GM10248 (cell line): ENCODE measurements around the gene KCTD20.

ENCODE experiments used
- CTCF ChIA-PET: fragments of 300-600 bp; sonication (Branson Sonifier 250); formaldehyde crosslinking; extraction: SDS; loops from one replicate; lab custom pipeline; 2021; ENCODE audit warnings: antibody characterized with exemption; lab: Yijun Ruan, JAX
- POLR2A ChIA-PET: fragments of 350-650 bp; sonication (Branson Sonifier 250); formaldehyde crosslinking; extraction: SDS; loops from one replicate; lab custom pipeline; 2020; ENCODE audit warnings: antibody characterized with exemption; lab: Yijun Ruan, JAX
- DNase-seq: peaks from one replicate; pipeline ENCODE4 v3.0.0; 2012; ENCODE audit errors: extremely low spot score
- CTCF ChIP-seq: IDR thresholded peaks from 2 replicates; pipeline ENCODE4 v1.5.1; 2012; ENCODE audit warnings: mild to moderate bottlenecking, low read depth; ENCODE audit errors: extremely low read depth, missing control alignments, control extremely low read depth

The KCTD20 gene

DNA sequence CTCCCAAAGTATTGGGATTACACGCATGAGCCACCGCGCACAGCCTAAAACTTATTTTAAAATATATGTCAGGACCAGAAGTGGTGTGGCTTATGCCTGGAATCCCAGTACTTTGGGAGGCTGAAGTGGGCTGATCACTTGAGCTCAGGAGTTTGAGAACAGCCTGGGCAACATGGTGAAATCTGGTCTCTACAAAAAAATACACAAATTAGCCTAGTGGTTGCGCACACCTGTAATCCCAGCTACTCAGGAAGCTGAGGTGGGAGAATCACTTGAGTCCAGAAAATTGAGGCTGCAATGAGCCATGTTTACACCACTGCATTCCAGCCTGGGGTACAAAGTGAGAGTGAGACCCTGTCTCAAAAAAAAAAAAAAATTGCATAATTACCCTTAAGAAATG is 13.9 kb upstream of the KCTD20 start:
- peak; percentile 36 for TF ChIP-seq CTCF
- CTCF ChIA-PET = interaction anchor here (0.6 to 2.9 kb wide), 9 partner anchors 9 to 151 kb away, joined by 3 to 9 read pairs (median 4); no protein-coding TSS in a partner anchor
- no peak for DNase-seq
- POLR2A ChIA-PET = interaction anchor here (0.6 kb wide), 1 partner anchor 161 kb away, joined by 3 read pairs; no protein-coding TSS in a partner anchor

GRCh38 chr6:36430351-36430750 is 12.4 kb upstream of the KCTD20 start:
- POLR2A ChIA-PET = no interaction called here
- CTCF ChIA-PET = interaction anchor here (1.0 to 2.9 kb wide), 6 partner anchors 10 to 329 kb away, joined by 3 to 9 read pairs (median 3); partner anchors contain the start of gene KCTD20
- no peak for TF ChIP-seq CTCF
- DNase-seq = no peak

DNA sequence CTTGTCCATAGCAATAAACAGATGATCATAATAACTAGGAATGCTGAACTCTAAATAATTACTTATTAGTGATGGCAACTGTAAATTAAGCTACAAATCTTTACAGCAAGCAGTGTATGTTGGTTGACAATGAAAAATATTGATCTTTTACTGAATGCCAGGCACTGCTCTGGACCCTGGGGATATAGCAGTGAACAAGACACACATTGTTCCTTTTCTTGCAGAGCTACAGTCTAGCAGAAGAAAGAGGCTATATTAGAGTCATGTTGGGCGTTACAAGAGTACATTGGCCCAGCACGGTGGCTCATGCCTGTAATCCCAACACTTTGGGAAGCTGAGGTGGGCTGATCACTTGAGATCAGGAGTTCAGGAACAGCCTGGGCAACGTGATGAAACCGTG is 11.6 kb upstream of the KCTD20 start:
- CTCF ChIA-PET = interaction anchor here (0.8 to 1.4 kb wide), 4 partner anchors 9 to 130 kb away, joined by 3 read pairs; partner anchors contain the start of gene KCTD20
- TF ChIP-seq CTCF = no peak
- POLR2A ChIA-PET = no interaction called here
- DNase-seq = no peak

DNA sequence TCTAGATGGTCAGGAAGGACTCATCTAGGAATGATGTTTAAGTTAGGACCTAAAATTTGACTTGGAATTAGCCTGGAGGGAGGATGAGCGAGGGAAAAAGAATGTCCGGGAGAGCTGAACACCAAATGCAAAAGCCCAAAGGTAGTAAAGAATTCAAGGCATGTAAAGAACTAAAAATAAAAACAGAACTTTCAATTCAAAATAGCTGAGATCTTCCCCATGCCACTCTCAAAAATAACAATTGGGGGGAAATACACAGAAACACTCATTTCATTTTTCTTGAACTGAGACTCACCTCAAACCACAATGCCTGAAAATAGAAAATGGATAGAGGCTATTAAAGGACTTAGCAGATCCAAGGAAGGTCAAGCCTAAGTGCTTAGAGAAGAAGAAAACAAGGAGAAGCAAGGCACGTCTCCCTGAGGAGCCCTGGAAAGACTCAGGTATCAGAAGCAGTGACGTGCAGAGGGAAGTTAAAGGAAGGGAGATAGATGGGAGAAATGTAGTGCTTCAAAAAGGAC is 10.6 kb upstream of the KCTD20 start:
- peak; percentile 21 for DNase-seq
- ChIA-PET CTCF (interaction anchor here (1.1 to 1.5 kb wide), 2 partner anchors 9 to 13 kb away, joined by 3 to 8 read pairs; no protein-coding TSS in a partner anchor), POLR2A (no interaction called here)
- no peak for TF ChIP-seq CTCF

GRCh38 chr6:36436466-36436865 is 6.3 kb upstream of the KCTD20 start:
- no peak for TF ChIP-seq CTCF
- POLR2A ChIA-PET = no interaction called here
- DNase-seq = no peak
- CTCF ChIA-PET = no interaction called here

DNA sequence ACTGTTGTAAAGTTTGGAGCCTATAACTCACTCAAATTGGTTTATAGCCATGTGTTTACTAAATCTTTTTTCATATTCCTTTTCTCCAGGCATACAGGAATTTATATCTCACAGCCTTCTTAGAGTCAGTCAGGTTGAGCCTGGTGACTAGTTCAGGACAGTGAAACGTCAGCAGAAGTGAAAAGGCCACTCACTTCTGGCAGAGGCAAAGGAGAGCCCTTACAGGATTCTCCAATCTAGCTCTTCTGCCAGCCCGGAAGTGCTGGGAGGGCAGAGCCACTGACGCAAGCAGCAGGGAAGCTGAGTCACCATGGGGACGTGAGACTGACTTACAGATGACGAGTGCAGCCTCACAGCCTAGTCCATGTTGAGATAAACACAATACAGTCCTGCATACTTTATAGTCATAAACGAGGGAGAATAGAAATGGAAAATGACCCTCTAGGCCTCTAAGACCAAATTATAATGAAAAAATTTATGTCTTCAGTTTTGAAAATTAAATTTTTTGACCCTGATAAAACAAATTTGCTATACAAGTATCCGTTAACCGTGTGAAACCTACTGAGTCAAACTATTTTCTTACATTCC is 1.4 kb upstream of the KCTD20 start:
- DNase-seq = peak; percentile 85
- CTCF ChIA-PET = interaction anchor here (1.0 to 1.7 kb wide), 2 partner anchors 13 to 18 kb away, joined by 3 to 9 read pairs; no protein-coding TSS in a partner anchor
- POLR2A ChIA-PET = interaction anchor here (0.6 kb wide), 1 partner anchor 83 kb away, joined by 3 read pairs; no protein-coding TSS in a partner anchor
- TF ChIP-seq CTCF = no peak
